ENCODE results near the gene FCAMR. TPM values are rescaled to one million over a fixed set of nuclear protein-coding genes. Genes with fewer than 3 reads are reported as not detected.
A peak's percentile ranks its signal among the peaks of the same experiment; 100 is the strongest.

The FCAMR gene
- total RNA-seq, 1 donor from 2014 or later, result not detected

DNA sequence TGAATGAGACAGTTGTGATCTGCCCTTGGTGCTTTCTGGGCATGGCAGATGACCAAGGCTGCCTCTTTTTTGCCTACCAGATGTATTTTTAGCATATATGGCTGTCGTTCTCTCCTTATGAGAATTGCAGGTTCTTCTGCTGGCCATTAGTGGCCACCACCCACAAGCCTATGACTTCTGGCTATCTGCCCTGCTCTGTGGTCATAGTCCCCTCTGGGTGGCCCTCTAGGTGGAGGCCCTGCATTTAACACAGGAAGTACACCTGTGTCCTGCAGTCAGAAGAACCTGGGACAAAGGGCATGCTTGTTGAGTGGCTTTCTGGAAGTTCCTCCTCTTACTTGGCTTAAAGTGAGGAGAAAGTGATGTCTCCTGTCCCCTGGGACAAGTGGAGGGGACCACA lies 6.5 kb downstream of the FCAMR start:
- intact Hi-C loops (cut with DNase I), result no loop called here
- DNase-seq (ENCODE audit: missing footprints), result no peak
- ATAC-seq, result no peak

DNA sequence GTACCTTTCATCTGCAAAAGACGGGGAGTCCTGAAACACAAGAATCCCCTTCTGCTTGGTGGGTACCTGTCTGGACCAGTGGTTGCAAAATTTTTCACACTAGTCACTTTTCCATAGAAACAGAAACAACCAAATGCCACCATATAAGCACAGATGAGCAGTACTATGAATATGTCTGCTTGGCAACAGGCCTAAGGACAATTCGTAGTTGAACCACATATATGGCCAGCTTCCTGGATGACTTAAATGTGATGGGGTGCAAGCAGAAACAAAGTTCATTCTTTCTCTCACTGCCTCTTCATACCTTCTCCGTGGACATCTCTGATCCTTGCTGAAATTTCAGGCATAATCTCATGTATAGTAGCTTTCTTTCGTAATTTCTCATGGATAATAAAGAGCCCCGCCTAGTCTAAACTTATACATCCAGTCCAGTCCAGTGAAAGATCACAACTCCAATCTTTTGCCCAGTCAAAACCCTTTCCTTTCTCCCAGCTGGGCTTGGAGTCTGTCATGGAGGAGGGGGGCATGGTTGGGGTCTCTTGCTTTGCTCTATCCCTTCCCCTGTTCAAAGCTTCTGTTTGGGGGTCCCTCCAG lies 7.0 kb downstream of the FCAMR start:
- DNase-seq (ENCODE audit: missing footprints), result no peak
- intact Hi-C loops (cut with DNase I), result no loop called here
- no peak for ATAC-seq

DNA sequence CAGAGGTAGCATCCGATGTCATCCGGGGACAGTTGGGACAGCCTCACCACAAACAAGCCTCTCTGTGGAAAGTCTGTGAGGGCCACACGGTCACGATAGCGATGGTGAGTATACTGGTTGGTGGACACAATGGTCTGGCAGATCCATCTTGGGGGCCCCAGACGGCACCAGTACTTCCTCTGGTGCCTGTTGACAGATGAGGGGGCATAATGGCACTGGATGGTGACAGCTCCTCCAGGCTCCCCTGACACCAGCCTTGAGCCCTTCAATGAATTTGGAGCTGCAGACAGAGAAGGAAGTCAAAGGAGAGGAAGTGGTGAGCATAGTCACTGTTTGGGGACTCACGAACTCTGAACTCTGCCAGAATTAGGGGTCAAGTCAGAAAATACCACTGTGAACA lies 8.0 kb downstream of the FCAMR start:
- intact Hi-C loops (cut with DNase I), result no loop called here
- ATAC-seq (no peak), DNase-seq (ENCODE audit: missing footprints) (no peak)

DNA sequence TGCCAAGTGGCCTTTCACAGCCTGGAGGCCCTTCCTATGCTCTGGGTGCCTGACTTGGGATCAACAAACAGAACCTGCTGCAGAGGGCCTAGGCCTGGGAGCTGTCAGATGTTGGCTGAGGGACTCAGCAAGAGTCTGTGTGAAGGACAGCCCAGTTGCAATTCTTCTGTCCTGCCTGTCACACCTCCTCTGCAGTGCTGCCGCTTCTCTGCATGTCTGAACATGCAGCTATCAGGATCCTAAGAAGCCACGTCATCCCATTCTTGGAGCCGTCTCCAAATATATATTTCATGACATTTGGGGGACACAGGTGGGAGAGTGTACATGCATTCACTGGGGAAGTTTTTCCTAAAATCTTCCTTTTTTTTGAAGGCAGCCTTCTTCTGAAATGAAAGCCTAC lies 8.6 kb downstream of the FCAMR start:
- intact Hi-C loops (cut with DNase I), result no loop called here
- DNase-seq (ENCODE audit: missing footprints) (no peak), ATAC-seq (no peak)

DNA sequence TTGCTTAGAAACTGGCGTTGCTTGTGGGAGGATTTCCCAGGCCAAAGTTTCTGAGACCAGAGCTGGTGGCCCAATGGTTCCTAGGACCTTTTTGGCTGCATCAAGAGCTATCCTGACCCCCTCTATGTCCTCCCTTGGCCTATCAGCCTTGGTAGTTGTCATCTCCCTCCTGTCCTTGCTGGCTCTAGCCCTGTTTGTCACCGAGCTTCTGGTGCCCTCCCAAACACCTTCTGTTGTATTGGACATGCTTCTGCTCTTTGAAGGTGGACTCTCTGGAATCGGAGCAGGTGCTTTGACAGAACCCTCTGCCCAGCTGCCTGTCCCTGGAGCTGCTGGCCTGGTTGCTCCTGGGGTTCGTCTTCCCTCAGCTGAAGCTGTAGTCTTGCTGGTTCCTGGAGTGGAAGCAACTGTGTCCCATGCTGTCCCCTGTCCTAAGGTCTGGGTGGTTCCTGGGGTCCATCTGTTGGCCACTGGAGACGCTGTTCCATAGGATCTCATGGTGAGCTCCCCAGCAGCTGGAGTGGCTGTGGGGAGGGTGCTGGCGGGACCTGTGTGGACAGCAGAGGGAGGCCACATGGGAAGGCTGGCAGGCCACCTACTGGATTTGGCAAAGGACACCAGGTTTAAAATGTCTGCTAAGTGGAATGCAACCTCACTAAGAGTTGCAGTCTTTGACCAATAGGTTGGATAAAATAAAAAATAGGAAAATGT lies 9.4 kb downstream of the FCAMR start:
- no peak for ATAC-seq
- DNase-seq (ENCODE audit: missing footprints), result no peak

DNA sequence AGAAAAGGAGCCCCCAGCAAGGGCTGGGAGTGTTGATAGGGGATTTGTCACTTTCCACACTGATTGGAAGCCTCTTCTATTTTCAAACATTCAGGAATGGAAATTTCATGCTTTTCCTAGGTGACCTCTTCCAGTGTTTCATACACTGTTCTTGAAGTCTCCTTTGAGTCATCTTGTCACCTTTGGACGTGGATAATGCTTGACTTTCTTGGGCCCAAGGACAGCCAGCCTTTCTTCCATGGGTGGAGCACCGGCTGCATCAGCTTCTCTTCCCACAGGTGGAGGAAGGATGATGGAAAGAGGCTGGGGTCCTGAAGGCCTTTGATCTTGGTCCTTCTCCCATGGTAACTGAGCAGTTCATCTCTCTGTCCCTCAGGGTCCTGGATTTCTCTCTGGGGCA lies 12.1 kb downstream of the FCAMR start:
- no peak for DNase-seq (ENCODE audit: missing footprints)
- intact Hi-C loops (cut with DNase I), result no loop called here
- no peak for ATAC-seq

More for the DNA sequence above, 9.4 kb downstream of the FCAMR start:
- intact Hi-C loops (cut with DNase I), result no loop called here

DNA sequence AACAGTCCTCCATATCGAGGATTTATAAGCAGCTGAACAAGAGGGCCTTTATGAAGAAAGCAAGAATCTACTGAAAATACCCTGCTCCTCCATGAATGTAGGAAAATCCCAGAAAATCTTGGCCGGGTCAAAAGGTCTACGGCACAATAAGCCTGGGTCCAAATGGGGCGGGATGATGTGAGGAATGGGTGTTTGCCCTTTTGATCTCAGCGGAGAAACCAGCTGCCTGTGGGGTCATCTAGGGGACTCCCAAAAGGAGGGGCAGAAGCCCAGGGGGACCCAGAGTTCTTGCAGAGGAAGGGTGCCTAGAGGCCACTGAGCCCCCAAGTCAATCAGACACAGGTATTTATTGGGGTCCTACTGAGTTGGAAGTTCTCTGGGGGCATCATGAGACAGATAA lies 12.6 kb downstream of the FCAMR start:
- intact Hi-C loops (cut with DNase I), result no loop called here
- DNase-seq (ENCODE audit: missing footprints), result no peak
- no peak for ATAC-seq

DNA sequence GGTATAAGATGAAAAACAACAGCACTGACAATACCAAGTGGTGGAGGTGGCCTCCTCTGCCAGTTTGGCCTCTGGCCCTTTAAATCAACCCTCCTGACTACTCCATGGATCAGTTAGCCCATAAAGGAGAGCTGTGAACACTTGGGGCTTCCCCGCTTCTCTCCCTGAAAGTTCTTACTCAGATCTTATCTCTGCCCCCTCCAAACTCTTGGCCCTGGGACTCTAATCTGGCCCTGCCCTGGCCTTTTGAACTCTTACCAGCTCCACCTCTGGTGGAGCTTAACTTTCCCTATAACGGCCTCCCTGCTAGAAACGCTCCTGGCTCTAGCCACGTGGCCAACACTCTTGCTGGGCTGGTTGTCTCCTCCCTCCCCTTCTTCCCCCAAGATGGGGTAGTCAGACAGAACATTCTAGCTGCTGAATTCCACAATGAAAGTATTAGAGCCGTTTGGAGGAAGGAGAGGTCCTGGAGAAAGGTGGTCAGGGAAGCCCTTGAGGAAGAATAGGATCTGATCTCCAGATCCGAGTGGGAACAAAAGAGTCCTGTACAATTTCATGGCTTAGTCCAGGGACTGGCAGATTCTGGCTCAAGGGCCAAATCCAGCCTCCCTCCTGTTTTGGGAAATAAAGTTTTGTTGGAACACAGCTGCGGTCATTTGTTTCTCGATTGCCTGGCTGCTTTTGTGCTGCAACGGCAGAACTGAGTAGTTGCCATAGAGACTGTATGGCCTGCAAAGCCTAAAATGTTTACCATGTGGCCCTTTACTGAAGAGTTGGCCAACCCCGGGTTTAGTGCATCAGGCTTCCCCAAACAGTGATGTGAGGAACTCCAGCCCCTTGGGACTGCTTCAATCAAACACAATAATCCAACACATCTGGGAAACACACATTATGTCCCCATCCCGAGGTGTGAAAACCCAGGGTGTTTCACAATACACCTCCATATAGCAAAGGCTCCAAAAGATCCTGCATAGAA lies 14.5 kb downstream of the FCAMR start:
- DNase-seq (ENCODE audit: missing footprints) (no peak), ATAC-seq (peak; percentile 43)
- intact Hi-C loops (cut with DNase I), result no loop called here

DNA sequence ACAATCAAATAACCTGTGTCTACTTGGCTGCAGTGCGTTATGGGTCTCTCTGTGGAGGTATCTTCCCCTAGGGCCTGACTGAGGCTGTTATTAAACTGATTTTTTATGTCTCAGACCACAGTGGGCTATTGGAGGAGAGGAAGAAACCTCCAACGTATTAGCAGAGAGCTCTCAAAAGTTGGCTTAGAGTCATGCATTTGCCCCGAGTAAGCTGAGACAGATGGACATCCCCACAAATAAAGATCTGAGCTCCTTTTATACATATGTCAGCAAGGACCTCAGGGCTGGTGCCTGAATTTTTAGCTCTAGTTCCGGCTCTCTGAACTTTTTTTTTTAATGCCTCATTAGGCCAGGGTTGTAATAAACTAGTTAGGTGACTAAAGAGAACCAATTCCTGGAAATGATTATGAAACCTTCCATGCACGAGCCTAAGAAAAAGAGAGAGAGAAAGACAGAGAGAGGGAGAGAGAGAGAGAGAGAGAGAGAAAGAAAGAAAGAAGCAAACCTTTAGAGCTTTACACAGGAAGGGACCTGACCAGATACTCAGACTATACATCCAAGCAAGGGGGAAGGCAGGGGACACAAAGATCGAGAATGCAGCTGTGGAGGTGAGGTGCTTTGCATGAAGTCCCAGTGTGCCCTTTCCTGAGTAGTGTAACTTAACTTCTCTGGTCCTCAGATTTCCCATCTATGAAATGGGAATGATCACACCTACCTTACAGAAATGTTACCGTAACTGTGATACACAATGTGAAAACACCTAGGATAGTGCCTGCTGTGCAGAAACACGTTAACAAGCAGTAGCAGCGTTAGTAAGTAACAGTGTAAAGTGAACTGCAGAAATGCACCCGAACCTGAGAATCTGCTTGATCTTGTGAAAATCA lies 15.6 kb downstream of the FCAMR start:
- ATAC-seq (no peak), DNase-seq (ENCODE audit: missing footprints) (no peak)
- intact Hi-C loops (cut with DNase I), result no loop called here

DNA sequence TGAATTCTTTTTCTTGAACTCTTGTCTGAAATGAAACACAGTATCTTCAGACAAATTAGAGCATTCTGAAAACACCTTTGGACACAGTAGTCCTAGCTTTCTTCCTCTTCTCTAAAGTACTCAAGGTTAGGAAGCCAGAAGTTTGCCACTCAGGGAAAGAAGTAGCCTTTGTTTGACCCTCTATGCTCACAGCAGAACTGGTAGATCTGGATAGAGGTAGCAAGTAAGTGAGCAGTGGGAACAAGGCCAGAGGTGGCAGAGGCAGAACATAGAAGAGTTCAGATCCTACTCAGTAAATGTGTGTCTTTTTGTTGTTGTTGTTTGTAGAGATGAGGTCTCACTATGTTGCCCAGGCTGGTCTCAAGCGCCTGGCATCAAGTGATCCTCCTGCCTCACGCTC lies 16.6 kb downstream of the FCAMR start:
- ATAC-seq (no peak), DNase-seq (ENCODE audit: missing footprints) (no peak)
- intact Hi-C loops (cut with DNase I), result no loop called here

DNA sequence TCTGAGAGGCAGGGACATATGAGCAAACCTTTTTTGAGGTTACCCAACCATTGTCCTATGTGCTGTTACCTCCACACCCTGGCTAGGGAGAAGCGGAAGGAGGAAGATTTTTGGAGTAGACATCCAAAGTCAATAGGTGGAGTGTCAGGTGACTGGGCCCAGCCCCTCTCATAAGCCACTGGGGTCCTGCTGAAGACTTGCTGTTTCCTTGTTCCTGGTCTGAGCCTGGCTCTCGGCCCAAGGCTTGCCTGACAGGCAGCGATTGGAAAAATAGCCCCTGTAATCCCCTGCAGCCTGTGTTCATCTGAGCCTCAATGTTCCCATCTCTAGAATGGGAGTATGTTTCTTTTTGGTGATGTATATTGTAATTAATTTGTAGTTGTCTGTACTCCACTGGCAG lies 17.1 kb downstream of the FCAMR start:
- no peak for ATAC-seq
- intact Hi-C loops (cut with DNase I), result no loop called here
- no peak for DNase-seq (ENCODE audit: missing footprints)

DNA sequence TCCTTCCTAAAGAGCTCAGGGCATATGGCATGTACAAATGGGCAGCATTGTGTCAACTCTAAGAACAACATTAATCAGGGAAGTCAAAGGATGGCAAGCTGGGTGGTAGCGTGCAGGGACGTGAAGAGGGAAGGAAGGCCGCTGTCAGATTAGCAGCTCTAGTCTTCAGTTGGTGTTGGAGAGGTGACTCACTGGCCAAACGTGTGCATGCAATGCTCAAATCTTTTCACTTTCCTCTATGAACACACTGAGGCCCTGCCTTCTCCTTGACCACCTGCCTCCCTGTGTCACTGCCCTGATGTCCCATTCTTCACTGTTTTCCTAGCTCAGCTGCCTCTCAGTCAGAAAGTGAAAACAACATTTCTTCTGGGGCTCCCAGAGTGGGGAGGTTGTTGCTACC lies 18.1 kb downstream of the FCAMR start:
- intact Hi-C loops (cut with DNase I), result no loop called here
- DNase-seq (ENCODE audit: missing footprints), result no peak
- ATAC-seq, result no peak

DNA sequence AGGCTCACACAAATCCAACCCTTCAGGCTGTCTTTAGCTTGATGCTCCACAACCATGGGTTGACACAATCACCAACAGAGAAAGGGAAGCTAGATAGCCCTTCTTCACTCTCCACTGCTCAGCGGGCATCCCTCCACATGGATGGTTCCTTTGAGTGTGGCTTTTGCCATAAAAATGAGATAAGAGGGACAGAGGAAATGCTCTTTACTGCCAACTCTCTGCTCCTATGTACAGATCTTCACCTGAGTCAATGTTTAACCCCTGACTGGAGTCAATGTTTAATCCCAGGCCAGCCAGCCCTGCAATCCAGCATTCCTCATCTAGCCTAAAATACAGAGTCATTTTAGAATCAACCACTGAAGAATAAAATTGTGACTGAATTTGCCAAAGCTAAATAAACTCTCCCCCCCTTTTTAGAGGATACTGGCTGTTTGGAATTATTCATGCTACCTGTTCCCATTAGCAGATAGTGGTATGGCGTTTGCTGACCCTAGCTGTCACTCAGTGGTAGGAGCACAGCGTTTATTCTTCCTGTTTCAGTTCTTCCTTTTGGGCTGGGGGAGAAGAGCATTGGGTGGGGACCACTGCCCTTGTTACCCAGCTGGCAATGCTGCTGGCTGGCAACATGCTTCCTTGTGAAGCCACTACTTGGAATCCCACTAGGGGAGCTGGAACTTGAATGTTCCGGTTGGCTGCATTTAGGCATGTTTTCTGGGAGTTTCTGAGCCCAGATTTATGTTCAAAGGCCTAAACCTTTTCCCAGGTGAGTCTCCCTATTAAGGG lies 18.8 kb downstream of the FCAMR start:
- ATAC-seq (no peak), DNase-seq (ENCODE audit: missing footprints) (no peak)
- intact Hi-C loops (cut with DNase I), result no loop called here

DNA sequence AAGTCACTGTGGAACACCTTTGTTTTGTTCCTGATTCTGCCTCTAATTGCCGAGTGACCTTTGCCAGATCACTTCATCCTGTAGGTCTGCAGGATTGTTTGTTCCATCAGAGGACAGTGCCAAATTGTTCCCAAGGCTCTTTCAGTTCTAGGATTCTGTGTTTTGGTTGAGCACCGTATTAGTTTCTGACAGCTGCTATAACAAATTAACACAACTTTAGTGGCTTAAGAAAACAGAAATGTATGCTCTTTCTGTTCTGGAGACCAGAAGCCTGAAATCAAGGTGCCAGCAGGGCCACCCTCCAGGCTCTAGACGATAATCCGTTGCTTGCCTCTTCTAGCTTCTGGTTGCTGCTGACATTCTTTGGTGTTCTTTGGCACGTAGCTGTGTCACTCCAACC lies 20.6 kb downstream of the FCAMR start:
- ATAC-seq, result no peak
- no peak for DNase-seq (ENCODE audit: missing footprints)
- intact Hi-C loops (cut with DNase I), result no loop called here

DNA sequence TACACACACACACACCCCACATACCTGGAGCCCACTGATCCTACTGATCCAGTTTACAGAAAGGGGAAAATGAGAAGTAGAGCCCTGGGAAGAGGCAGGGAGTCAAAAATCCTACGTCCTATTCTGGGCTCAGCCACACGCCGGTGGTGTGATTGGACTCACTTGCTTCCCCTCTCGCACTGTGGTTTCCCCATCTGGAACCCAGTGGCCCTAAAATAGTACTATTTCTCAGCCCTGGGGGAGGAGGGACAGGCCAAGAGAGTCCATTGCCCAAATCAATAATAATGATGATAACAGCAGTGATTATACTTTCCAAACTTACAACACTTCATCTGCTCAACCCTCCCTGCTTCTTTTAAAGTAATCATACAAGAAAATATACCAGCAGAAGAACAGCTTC lies 21.1 kb downstream of the FCAMR start:
- intact Hi-C loops (cut with DNase I), result no loop called here
- ATAC-seq, result no peak
- DNase-seq (ENCODE audit: missing footprints), result no peak

DNA sequence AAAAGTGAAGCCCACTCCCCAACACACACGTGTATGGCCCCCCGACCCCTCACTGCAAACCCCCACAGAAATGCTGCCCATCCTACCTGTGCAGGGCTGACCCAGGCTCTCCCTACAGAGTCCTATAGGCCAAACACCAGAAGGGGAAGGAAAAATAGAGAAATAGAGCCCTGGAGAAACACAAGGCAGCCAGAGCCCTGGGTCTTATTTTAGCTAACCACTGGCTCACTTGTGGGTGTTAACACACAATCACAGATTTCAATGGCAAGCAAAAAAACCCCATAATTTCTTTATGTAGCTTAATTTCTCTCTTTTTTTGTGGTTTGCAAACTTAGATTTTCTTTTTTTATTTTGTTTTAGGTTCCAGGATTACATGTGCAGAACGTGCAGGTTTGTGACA lies 23.0 kb downstream of the FCAMR start:
- ATAC-seq, result no peak
- no peak for DNase-seq (ENCODE audit: missing footprints)
- intact Hi-C loops (cut with DNase I), result no loop called here

DNA sequence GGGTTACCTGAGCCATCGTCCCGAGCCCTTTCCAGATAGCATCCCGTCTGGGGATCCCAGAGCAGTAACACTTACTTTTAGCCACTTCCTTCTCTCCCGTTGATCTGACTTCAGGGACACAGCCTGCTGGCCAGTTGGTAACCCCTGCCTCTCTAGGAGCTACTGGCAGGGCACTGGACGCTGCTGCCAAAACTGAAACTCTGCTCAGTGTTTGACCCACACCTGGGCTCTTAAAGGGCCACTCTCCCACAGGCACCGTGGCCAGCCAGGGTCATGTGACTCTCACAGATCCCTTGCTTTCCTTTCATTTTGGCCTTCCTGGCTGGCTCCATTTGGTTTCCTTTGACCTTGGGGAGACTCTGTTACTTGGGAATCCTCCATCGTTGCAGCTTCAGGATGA lies 24.0 kb downstream of the FCAMR start, which contains the start of gene PIGR:
PIGR (minus strand) TSS at position 206 of the 400 bp plus-strand sequence. CDS start 5,935 bp downstream, outside the sequence.
- DNase-seq (ENCODE audit: missing footprints) (no peak), ATAC-seq (no peak)
- intact Hi-C loops (cut with DNase I), result no loop called here

DNA sequence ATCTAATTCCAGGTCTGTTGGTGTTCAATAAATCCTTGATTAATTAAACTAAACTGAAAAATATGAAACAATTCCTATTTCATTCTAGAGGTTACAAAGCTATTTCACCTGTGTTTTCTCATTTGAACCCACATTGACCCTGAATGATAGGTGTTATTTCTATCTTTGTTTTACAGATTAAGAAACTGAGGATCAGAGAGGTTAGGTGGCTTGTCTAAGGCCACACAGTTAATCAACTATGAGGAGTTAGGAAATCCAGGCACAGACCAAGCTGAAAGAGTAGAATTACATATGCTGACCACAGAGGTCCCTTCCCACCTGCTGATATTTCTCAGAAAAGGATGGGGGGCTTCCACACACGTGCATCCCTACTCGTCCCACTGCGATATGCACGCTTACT lies 24.5 kb downstream of the FCAMR start:
- intact Hi-C loops (cut with DNase I), result no loop called here
- no peak for ATAC-seq
- DNase-seq (ENCODE audit: missing footprints), result no peak

Data from Right ventricle myocardium inferior (tissue), 1 donor.